IMR-90 (cell line): ENCODE data around the gene ANKRD40.

Experiments
- BHLHE40 ChIP-seq: fragments of 150-350 bp; IDR thresholded peaks from 2 replicates; pipeline ENCODE4 v1.6.1; 2016; ENCODE audit warnings: mild to moderate bottlenecking, low read depth, low read length
- CHD1 ChIP-seq: IDR thresholded peaks from 2 replicates; pipeline ENCODE4 v1.6.1; 2012; ENCODE audit warnings: low read depth, low read length, improper control_type of control experiment
- FOS ChIP-seq: fragments of 150-350 bp; IDR thresholded peaks from 2 replicates; pipeline ENCODE4 v1.6.1; 2016; ENCODE audit warnings: low read depth, low read length
- MAZ ChIP-seq: IDR thresholded peaks from 2 replicates; pipeline ENCODE4 v1.6.1; 2012; ENCODE audit warnings: low read depth, mild to moderate bottlenecking, low read length, improper control_type of control experiment, moderate library complexity, borderline replicate concordance
- NFE2L2 ChIP-seq: fragments of 150-350 bp; IDR thresholded peaks from 2 replicates; pipeline ENCODE4 v1.6.1; 2016; ENCODE audit warnings: low read depth, mild to moderate bottlenecking, low read length
- POLR2A ChIP-seq: IDR thresholded peaks from 2 replicates; pipeline ENCODE4 v1.6.1; 2012; ENCODE audit warnings: mild to moderate bottlenecking, low read depth, low read length
- RCOR1 ChIP-seq: IDR thresholded peaks from 2 replicates; pipeline ENCODE4 v1.6.1; 2012; ENCODE audit warnings: mild to moderate bottlenecking, low read length, improper control_type of control experiment; ENCODE audit not compliant: insufficient replicate concordance
- SMC3 ChIP-seq: fragments of 150-350 bp; IDR thresholded peaks from 2 replicates; pipeline ENCODE4 v1.6.1; 2016; ENCODE audit warnings: low read depth, mild to moderate bottlenecking, antibody characterized with exemption, low read length, moderate library complexity
- USF2 ChIP-seq: fragments of 150-350 bp; IDR thresholded peaks from 2 replicates; pipeline ENCODE4 v1.6.1; 2017; ENCODE audit warnings: mild to moderate bottlenecking, antibody characterized with exemption, low read length, low read depth
- TF ChIP-seq, protein P1 (sequence below): conservative IDR thresholded peaks from 2 replicates; pipeline ENCODE4 v1.5.1; 2012; ENCODE audit warnings: mild to moderate bottlenecking, low read depth, low read length, improper control_type of control experiment
- TF ChIP-seq, protein P2 (sequence below): fragments of 150-350 bp; IDR thresholded peaks from 2 replicates; pipeline ENCODE4 v1.6.1; 2016; ENCODE audit warnings: low read depth, mild to moderate bottlenecking, low read length, moderate library complexity, borderline replicate concordance

DNA sequence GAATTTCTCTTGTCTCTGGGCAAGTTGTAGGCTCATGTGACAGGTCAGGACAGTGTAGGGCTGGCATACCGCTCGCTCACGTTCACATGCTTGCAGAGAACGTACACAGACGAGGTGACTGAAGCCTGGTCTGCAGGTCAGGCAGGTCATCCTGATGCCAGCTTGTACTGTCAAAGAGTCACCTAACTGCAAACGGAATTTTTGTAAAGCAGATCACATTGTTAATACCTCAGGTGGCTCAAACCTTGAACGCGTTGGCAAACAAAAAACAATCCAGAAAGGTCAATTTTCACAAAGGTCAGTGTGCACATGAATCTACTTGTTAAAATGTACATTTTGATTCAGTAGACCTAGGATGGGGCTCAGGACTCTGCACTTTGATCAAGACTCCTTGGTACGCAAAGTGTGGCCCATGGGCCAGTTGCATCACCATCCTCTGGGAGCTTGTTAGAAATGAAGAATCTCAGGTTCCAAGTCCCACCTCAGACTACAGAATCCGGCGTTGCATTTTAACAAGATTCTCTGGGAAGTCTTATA lies 28.6 kb downstream of the ANKRD40 start:
- TF ChIP-seq, protein P1, sequence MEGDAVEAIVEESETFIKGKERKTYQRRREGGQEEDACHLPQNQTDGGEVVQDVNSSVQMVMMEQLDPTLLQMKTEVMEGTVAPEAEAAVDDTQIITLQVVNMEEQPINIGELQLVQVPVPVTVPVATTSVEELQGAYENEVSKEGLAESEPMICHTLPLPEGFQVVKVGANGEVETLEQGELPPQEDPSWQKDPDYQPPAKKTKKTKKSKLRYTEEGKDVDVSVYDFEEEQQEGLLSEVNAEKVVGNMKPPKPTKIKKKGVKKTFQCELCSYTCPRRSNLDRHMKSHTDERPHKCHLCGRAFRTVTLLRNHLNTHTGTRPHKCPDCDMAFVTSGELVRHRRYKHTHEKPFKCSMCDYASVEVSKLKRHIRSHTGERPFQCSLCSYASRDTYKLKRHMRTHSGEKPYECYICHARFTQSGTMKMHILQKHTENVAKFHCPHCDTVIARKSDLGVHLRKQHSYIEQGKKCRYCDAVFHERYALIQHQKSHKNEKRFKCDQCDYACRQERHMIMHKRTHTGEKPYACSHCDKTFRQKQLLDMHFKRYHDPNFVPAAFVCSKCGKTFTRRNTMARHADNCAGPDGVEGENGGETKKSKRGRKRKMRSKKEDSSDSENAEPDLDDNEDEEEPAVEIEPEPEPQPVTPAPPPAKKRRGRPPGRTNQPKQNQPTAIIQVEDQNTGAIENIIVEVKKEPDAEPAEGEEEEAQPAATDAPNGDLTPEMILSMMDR, result no peak
- TF ChIP-seq CHD1 (no peak), POLR2A (no peak), SMC3 (no peak), FOS (no peak), USF2 (no peak), RCOR1 (no peak), MAZ (no peak), BHLHE40 (no peak), NFE2L2 (no peak)
- TF ChIP-seq, protein P2, sequence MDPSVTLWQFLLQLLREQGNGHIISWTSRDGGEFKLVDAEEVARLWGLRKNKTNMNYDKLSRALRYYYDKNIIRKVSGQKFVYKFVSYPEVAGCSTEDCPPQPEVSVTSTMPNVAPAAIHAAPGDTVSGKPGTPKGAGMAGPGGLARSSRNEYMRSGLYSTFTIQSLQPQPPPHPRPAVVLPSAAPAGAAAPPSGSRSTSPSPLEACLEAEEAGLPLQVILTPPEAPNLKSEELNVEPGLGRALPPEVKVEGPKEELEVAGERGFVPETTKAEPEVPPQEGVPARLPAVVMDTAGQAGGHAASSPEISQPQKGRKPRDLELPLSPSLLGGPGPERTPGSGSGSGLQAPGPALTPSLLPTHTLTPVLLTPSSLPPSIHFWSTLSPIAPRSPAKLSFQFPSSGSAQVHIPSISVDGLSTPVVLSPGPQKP, result no peak
